Caco-2 (cell line): ENCODE measurements around the gene IZUMO3. TPM values are rescaled to one million over a fixed set of nuclear protein-coding genes. Genes with fewer than 3 reads are reported as not detected.

Experiments used
- BruUV-seq: library from RNA; stranded (reverse); fragments of 400-500 nt; replicated peaks from 2 replicates; lab custom pipeline; 2021; lab: Mats Ljungman, UMichigan
- CTCF ChIA-PET: fragments of 300-600 bp; sonication (Branson Sonifier 250); formaldehyde crosslinking; loops from one replicate; lab custom pipeline; 2022; ENCODE audit warnings: antibody characterized with exemption; lab: Charles Lee
- POLR2A ChIA-PET: fragments of 300-600 bp; sonication (Branson Sonifier 250); formaldehyde crosslinking; loops from one replicate; lab custom pipeline; 2022; ENCODE audit warnings: antibody characterized with exemption; lab: Charles Lee
- DNase-seq, 2 experiments: peaks; one replicate each; pipeline versions ENCODE4 v3.0.0 to v3.0.0-alpha.2; 2020 to 2022
- H3K27me3 ChIP-seq: replicated peaks from 2 replicates; pipeline ENCODE4 v1.6.0; 2011; ENCODE audit warnings: low read length; ENCODE audit not compliant: control insufficient read depth, insufficient read depth
- H3K36me3 ChIP-seq: 2 replicates; pipeline ENCODE4 v1.5.1; 2011; ENCODE audit warnings: low read length; ENCODE audit not compliant: control insufficient read depth, insufficient read depth
- H3K4me1 ChIP-seq: fragments of 250-450 bp; sonication (Bioruptor Pico); 2 replicates; pipeline ENCODE4 v1.5.1; 2020; ENCODE audit warnings: mild to moderate bottlenecking
- H3K4me3 ChIP-seq: 2 replicates; pipeline ENCODE4 v1.5.1; 2011; ENCODE audit warnings: low read depth, mild to moderate bottlenecking, control low read depth, low read length
- H3K9me3 ChIP-seq: fragments of 250-450 bp; sonication (Bioruptor Pico); 2 replicates; pipeline ENCODE4 v1.5.1; 2020; ENCODE audit warnings: mild to moderate bottlenecking, moderate library complexity
- H3K27ac Mint-ChIP-seq: one replicate; pipeline ENCODE4 v1.8.0; 2022; ENCODE audit warnings: mixed read lengths; ENCODE audit not compliant: unreplicated experiment
- H3K27me3 Mint-ChIP-seq: one replicate; pipeline ENCODE4 v1.8.0; 2022; ENCODE audit warnings: mixed read lengths; ENCODE audit not compliant: insufficient read depth, unreplicated experiment
- H3K36me3 Mint-ChIP-seq: one replicate; pipeline ENCODE4 v1.8.0; 2022; ENCODE audit warnings: mild to moderate bottlenecking, mixed read lengths; ENCODE audit not compliant: insufficient read depth, unreplicated experiment
- H3K4me1 Mint-ChIP-seq: one replicate; pipeline ENCODE4 v1.8.0; 2022; ENCODE audit warnings: low read depth, mixed read lengths; ENCODE audit not compliant: unreplicated experiment
- H3K4me3 Mint-ChIP-seq: one replicate; pipeline ENCODE4 v1.8.0; 2022; ENCODE audit warnings: mild to moderate bottlenecking, moderate library complexity, mixed read lengths; ENCODE audit not compliant: unreplicated experiment
- H3K9me3 Mint-ChIP-seq: one replicate; pipeline ENCODE4 v1.8.0; 2022; ENCODE audit warnings: mixed read lengths; ENCODE audit not compliant: unreplicated experiment
- CTCF ChIP-seq, 2 experiments: fragments of 200-600 bp in 1 of 2; IDR thresholded peaks; 1 replicate in 1 of 2; 2 replicates in 1 of 2; pipeline versions ENCODE4 v1.5.1 to v1.8.0; 2011 to 2022; ENCODE audit warnings: antibody characterized with exemption in 1 of 2, control low read depth in 1 of 2, inconsistent platforms in 1 of 2, low read depth in 1 of 2, low read length in 1 of 2, mild to moderate bottlenecking in 1 of 2, moderate library complexity in 1 of 2; ENCODE audit not compliant: insufficient read depth in 1 of 2, severe bottlenecking in 1 of 2, unreplicated experiment in 1 of 2
- intact Hi-C: fragments of 100-400 bp; cut with micrococcal nuclease; formaldehyde crosslinking; loops from one replicate; pipeline ENCODE4 v1.10.0; 2022; ENCODE audit not compliant: unreplicated experiment
- total RNA-seq: library from RNA; stranded (reverse); gene quantifications from 2 replicates; pipeline ENCODE4 v1.2.3, GENCODE V29; 2022

The IZUMO3 gene
- total RNA-seq, 1 experiment from 2014 or later: not detected

DNA sequence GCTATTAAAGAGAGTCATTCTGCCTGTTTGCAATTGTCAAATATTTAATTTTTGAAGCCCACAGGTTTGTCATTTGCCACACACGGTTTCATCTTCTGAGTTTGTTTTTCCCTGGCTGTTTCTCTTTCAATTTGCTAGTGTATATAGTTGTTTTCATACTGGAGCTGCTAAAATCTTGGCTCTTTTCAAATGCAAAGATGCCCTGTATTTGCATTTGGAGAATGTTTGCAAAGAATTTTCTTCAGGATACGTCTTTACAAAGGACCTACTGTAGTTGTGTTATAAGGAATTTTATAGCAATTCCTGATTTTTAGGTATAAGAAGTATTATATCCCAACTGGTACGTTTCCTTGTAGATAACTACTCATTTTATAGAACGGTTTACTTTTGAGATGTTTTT lies 48.0 kb downstream of the IZUMO3 start:
- CTCF ChIA-PET: no interaction called here
- Mint-ChIP-seq H3K36me3 (no peaks in the 10 kb centered on the region), H3K4me3 (no peak overlapping the region), H3K27ac (no peak overlapping the region), H3K9me3 (no peaks in the 10 kb centered on the region), H3K4me1 (no peaks in the 10 kb centered on the region), H3K27me3 (no peaks in the 10 kb centered on the region)
- BruUV-seq: no TSS peak
- H3K4me3 ChIP-seq: no peak overlapping the region
- intact Hi-C loops: no loop called here
- no peaks in the 10 kb centered on the region for H3K27me3 ChIP-seq
- no peaks in the 10 kb centered on the region for H3K36me3 ChIP-seq
- TF ChIP-seq CTCF (IDR thresholded peaks at IDR 0.05; ENCODE audit: insufficient read depth in 1 of 2, low read depth in 1 of 2, low read length in 1 of 2, severe bottlenecking in 1 of 2, unreplicated experiment in 1 of 2): no peak
- POLR2A ChIA-PET: no interaction called here
- H3K9me3 ChIP-seq: no peaks in the 10 kb centered on the region
- H3K4me1 ChIP-seq: no peaks in the 10 kb centered on the region
- DNase-seq: no peak
